ENCODE data around the gene SARS1.
A peak's percentile ranks its signal among the peaks of the same experiment; 100 is the strongest.

Gene SARS1, protein sequence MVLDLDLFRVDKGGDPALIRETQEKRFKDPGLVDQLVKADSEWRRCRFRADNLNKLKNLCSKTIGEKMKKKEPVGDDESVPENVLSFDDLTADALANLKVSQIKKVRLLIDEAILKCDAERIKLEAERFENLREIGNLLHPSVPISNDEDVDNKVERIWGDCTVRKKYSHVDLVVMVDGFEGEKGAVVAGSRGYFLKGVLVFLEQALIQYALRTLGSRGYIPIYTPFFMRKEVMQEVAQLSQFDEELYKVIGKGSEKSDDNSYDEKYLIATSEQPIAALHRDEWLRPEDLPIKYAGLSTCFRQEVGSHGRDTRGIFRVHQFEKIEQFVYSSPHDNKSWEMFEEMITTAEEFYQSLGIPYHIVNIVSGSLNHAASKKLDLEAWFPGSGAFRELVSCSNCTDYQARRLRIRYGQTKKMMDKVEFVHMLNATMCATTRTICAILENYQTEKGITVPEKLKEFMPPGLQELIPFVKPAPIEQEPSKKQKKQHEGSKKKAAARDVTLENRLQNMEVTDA

DNA sequence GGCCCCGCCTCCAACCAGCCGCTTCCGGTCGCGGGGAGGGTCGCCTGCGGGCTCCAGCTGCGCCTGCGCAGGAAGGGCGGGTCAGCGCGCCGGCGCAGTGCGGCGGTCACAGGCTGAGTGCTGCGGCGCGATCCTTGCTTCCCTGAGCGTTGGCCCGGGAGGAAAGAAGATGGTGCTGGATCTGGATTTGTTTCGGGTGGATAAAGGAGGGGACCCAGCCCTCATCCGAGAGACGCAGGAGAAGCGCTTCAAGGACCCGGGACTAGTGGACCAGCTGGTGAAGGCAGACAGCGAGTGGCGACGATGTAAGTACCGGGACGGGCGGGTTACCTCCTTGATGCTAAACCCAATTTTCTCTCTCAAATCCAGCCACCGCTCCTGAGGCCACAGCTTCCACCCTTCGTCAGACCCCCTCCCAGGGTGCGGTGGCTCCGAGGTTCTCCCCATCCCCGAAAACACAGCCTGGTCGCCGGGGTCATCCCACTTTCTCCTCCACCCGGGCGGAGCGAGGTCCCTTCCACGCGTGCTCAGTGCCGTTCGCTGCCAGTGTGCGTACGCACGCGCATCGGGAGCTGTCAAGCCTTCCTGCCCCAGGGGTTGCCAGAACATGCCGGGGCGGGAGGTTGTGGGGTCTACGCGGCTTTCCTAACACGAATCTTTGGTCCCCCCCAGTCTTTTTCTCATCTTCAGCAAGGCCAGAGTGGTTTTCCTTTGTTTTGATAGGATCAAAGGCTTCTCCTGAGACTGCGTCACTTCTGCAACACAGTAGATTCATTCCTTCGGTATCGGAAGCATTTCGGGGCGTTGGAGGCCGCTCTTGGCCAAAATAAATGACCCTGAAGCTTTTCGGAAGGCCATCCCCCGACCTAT is at the start of gene SARS1:
Gene SARS1, plus strand, starts transcription at position 95 of the 870 bp plus-strand sequence. Its CDS starts 75 bp downstream, at position 170.
- TF ChIP-seq CTCF (conservative IDR thresholded peaks at IDR 0.05; ENCODE audit: low read length), result no peak
- TF ChIP-seq EZH2phosphoT487 (IDR thresholded peaks at IDR 0.05; ENCODE audit: borderline replicate concordance), result no peak
- Histone ChIP-seq H3K9me3 (ENCODE audit: insufficient read depth, low read depth, low read length) (no peaks in the 10 kb centered on the region), H2AFZ (ENCODE audit: low read length) (peak within 1 kb of the TSS; percentile 92), H3K36me3 (ENCODE audit: insufficient read depth, low read length) (no peaks in the 10 kb centered on the region), H3F3A (ENCODE audit: low read depth) (no peaks in the 10 kb centered on the region), H3K9me2 (replicated peaks; ENCODE audit: low read depth, low read length) (no peaks in the 10 kb centered on the region), H3K4me1 (ENCODE audit: insufficient read depth, low read length, poor library complexity, severe bottlenecking) (peaks cover 16% of the 10 kb centered on the region), H3K4me2 (ENCODE audit: low read depth, low read length, poor library complexity, severe bottlenecking) (peak within 1 kb of the TSS; percentile 82), H3K4me3 (ENCODE audit: low read length, poor library complexity, severe bottlenecking) (peak within 1 kb of the TSS; percentile 91), H3K79me2 (ENCODE audit: insufficient read depth, low read length) (peaks cover 43% of the 10 kb centered on the region), H4K20me1 (ENCODE audit: insufficient read depth, low read length, poor library complexity, severe bottlenecking) (peaks cover 29% of the 10 kb centered on the region), H3K9ac (ENCODE audit: low read depth, low read length, poor library complexity, severe bottlenecking) (peak within 1 kb of the TSS; percentile 80), H3K27me3 (ENCODE audit: insufficient read depth, low read length, poor library complexity, severe bottlenecking) (peaks cover 18% of the 10 kb centered on the region)

DNA sequence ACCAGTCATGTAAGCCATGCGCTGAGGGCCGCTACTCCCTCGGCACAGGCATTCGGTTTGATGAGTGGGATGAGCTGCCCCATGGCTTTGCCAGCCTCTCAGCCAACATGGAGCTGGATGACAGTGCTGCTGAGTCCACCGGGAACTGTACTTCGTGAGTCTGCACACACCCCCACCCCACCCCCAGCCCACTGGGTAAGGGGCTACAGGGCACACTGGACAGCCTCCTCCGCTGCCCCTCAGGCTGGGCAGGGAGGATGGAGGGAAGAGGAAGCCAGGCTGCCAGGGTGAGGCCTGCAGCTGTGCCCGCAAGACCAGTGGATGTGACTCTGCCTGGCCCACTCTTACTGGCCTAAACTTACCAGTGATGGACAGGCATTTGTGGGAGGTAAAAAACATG is 49.2 kb upstream of the SARS1 start:
- H3K4me3 ChIP-seq (ENCODE audit: low read length, poor library complexity, severe bottlenecking), result no peak overlapping the region

More for the DNA sequence above, 49.2 kb upstream of the SARS1 start:
- Histone ChIP-seq H3K9ac (ENCODE audit: low read depth, low read length, poor library complexity, severe bottlenecking) (no peak overlapping the region), H3F3A (ENCODE audit: low read depth) (0 out of 2 replicates have a peak, but pooled peaks cover 2% of the 10 kb centered on the region), H3K4me2 (ENCODE audit: low read depth, low read length, poor library complexity, severe bottlenecking) (no peak overlapping the region), H4K20me1 (ENCODE audit: insufficient read depth, low read length, poor library complexity, severe bottlenecking) (no peaks in the 10 kb centered on the region), H3K36me3 (ENCODE audit: insufficient read depth, low read length) (no peaks in the 10 kb centered on the region), H3K27me3 (ENCODE audit: insufficient read depth, low read length, poor library complexity, severe bottlenecking) (peaks cover 20% of the 10 kb centered on the region), H3K4me1 (ENCODE audit: insufficient read depth, low read length, poor library complexity, severe bottlenecking) (peaks cover 18% of the 10 kb centered on the region), H3K79me2 (ENCODE audit: insufficient read depth, low read length) (no peaks in the 10 kb centered on the region), H3K9me2 (replicated peaks; ENCODE audit: low read depth, low read length) (no peaks in the 10 kb centered on the region), H3K9me3 (ENCODE audit: insufficient read depth, low read depth, low read length) (no peaks in the 10 kb centered on the region), H2AFZ (ENCODE audit: low read length) (no peak overlapping the region)
- TF ChIP-seq CTCF (conservative IDR thresholded peaks at IDR 0.05; ENCODE audit: low read length) (no peak), EZH2phosphoT487 (IDR thresholded peaks at IDR 0.05; ENCODE audit: borderline replicate concordance) (no peak)

Data from Loucy (cell line).